Fibroblast of lung (primary cell): ENCODE results near the gene COQ8B. TPM values are rescaled to one million over a fixed set of nuclear protein-coding genes. Genes with fewer than 3 reads are reported as not detected.
"Not testable (repeated sequence)": the region's sequence is repeated elsewhere in the genome, so short reads cannot be mapped to it uniquely, and the experiment has no call there.

Experiments used
- DNase-seq, 2 donors: peaks; one replicate each; pipeline versions ENCODE4 v3.0.0 to v3.0.0-alpha.2; 2010; ENCODE audit warnings: low read depth in 2 of 2
- H2AFZ ChIP-seq: 2 replicates; pipeline ENCODE4 v1.5.1; 2012; ENCODE audit warnings: low read length, control low read depth, inconsistent platforms
- H3K27ac ChIP-seq: 2 replicates; pipeline ENCODE4 v1.5.1; 2011; ENCODE audit warnings: low read length, control low read depth; ENCODE audit not compliant: insufficient read depth
- H3K27me3 ChIP-seq: 2 replicates; pipeline ENCODE4 v1.5.1; 2011; ENCODE audit warnings: mild to moderate bottlenecking, low read length; ENCODE audit not compliant: control insufficient read depth, insufficient read depth
- H3K36me3 ChIP-seq: 2 replicates; pipeline ENCODE4 v1.5.1; 2011; ENCODE audit warnings: low read length; ENCODE audit not compliant: control insufficient read depth, insufficient read depth
- H3K4me1 ChIP-seq: 2 replicates; pipeline ENCODE4 v1.5.1; 2011; ENCODE audit warnings: low read length; ENCODE audit not compliant: control insufficient read depth, insufficient read depth; ENCODE audit errors: extremely low read depth
- H3K4me2 ChIP-seq: 2 replicates; pipeline ENCODE4 v1.5.1; 2011; ENCODE audit warnings: low read length, control low read depth; ENCODE audit not compliant: insufficient read depth; ENCODE audit errors: extremely low read depth
- H3K4me3 ChIP-seq, 4 experiments: fragments of 200-600 bp in 1 of 4; sonication (generic) in 1 of 4; replicated peaks in 1 of 4; 2 replicates each; pipeline ENCODE4 v1.5.1; 2011 to 2016; ENCODE audit warnings: low read length in 4 of 4, low read depth in 3 of 4, mild to moderate bottlenecking in 3 of 4, control low read depth in 2 of 4, inconsistent platforms in 1 of 4, mixed read lengths in 1 of 4; ENCODE audit not compliant: insufficient read depth in 1 of 4; ENCODE audit errors: control extremely low read depth in 1 of 4
- H3K79me2 ChIP-seq: 2 replicates; pipeline ENCODE4 v1.5.1; 2012; ENCODE audit warnings: mild to moderate bottlenecking, low read length, inconsistent platforms; ENCODE audit not compliant: control insufficient read depth, insufficient read depth
- H3K9ac ChIP-seq: 2 replicates; pipeline ENCODE4 v1.5.1; 2011; ENCODE audit warnings: mild to moderate bottlenecking, low read length, control low read depth; ENCODE audit not compliant: insufficient read depth
- H3K9me3 ChIP-seq: 2 replicates; pipeline ENCODE4 v1.5.1; 2012; ENCODE audit warnings: low read depth, low read length; ENCODE audit not compliant: control insufficient read depth, insufficient read depth
- H4K20me1 ChIP-seq: 2 replicates; pipeline ENCODE4 v1.5.1; 2011; ENCODE audit warnings: low read length; ENCODE audit not compliant: control insufficient read depth, insufficient read depth; ENCODE audit errors: extremely low read depth
- EZH2 ChIP-seq: IDR thresholded peaks from 2 replicates; pipeline ENCODE4 v1.5.1; 2012; ENCODE audit warnings: low read length, control low read depth, mild to moderate bottlenecking; ENCODE audit errors: missing control alignments
- polyA plus RNA-seq, 2 donors: library from polyadenylated mRNA; depleted of rRNA in 1 of 2; stranded (reverse) in 1 of 2; unstranded in 1 of 2; fragments of >200 nt; gene quantifications; 2 replicates each; pipeline ENCODE4 v1.2.1, GENCODE V29; 2011 to 2012; ENCODE audit warnings: missing spikeins in 1 of 2
- total RNA-seq: library from RNA; depleted of rRNA; stranded (reverse); fragments of >200 nt; gene quantifications from 2 replicates; pipeline ENCODE4 v1.2.1, GENCODE V29; 2014
- TF ChIP-seq, protein P1 (sequence below), 2 donors: IDR thresholded peaks in 1 of 2; conservative IDR thresholded peaks in 1 of 2; 1 replicate in 1 of 2; 2 replicates in 1 of 2; pipeline ENCODE4 v1.5.1; 2011 to 2012; ENCODE audit warnings: low read length in 2 of 2, control low read depth in 1 of 2, inconsistent platforms in 1 of 2, low read depth in 1 of 2, mild to moderate bottlenecking in 1 of 2

COQ8B gene
- total and polyA plus RNA-seq, 2 donors (not counting 1 experiment from before 2014, with no cell fraction given), result 13.7 to 43.4 TPM

DNA sequence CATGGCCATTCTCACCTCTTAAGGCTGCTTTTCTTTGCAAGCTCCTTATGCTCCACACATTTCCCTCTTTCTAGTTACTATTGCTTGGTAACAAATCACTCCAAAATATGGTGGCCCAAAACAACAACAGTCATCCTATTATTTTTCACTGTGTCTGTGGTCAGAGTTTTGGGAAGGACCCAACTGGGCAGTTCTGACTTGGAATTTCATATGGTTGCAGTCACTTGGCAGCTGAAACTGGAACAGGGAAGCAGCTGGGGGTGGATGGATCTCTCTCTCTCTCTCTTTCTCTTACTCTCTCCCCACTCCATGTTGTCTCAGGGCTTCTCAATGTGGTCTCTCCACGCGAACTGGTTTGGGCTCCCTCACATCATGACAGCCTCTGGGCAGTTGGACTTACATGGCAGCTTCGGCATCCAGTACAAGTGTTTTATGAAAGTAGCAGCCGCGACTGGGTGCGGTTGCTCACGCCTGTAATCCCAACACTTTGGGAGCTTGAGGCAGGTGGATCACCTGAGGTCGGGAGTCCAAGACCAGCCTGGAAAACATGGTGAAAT, 65.9 kb downstream of the COQ8B start:
- peak overlapping the region; percentile 43 for H2AFZ ChIP-seq
- peak overlapping the region; percentile 40 for H3K27ac ChIP-seq
- H3K9ac ChIP-seq, result no peak overlapping the region
- H3K4me1 ChIP-seq, result peaks cover 16% of the 10 kb centered on the region
- no peaks in the 10 kb centered on the region for H3K79me2 ChIP-seq
- no peak for TF ChIP-seq EZH2
- TF ChIP-seq, protein P1, sequence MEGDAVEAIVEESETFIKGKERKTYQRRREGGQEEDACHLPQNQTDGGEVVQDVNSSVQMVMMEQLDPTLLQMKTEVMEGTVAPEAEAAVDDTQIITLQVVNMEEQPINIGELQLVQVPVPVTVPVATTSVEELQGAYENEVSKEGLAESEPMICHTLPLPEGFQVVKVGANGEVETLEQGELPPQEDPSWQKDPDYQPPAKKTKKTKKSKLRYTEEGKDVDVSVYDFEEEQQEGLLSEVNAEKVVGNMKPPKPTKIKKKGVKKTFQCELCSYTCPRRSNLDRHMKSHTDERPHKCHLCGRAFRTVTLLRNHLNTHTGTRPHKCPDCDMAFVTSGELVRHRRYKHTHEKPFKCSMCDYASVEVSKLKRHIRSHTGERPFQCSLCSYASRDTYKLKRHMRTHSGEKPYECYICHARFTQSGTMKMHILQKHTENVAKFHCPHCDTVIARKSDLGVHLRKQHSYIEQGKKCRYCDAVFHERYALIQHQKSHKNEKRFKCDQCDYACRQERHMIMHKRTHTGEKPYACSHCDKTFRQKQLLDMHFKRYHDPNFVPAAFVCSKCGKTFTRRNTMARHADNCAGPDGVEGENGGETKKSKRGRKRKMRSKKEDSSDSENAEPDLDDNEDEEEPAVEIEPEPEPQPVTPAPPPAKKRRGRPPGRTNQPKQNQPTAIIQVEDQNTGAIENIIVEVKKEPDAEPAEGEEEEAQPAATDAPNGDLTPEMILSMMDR (conservative IDR thresholded peaks at IDR 0.05 in 1 of 2, IDR thresholded peaks at IDR 0.05 in 1 of 2; ENCODE audit: low read depth in 1 of 2, low read length in 2 of 2), result no peak
- H3K4me3 ChIP-seq, result no peak overlapping the region
- no peaks in the 10 kb centered on the region for H3K9me3 ChIP-seq
- no peaks in the 10 kb centered on the region for H4K20me1 ChIP-seq
- no peaks in the 10 kb centered on the region for H3K27me3 ChIP-seq
- H3K36me3 ChIP-seq, result no peaks in the 10 kb centered on the region
- DNase-seq, result peak; percentile 87 to 94
- no peak overlapping the region for H3K4me2 ChIP-seq

- Histone ChIP-seq H3K27ac (peak overlapping the region; percentile 34), H3K4me1 (peaks cover 18% of the 10 kb centered on the region)
- not testable (repeated sequence) for H2AFZ ChIP-seq, H3K27me3 ChIP-seq, H3K9ac ChIP-seq, DNase-seq, H3K4me3 ChIP-seq, H3K36me3 ChIP-seq, H4K20me1 ChIP-seq, H3K79me2 ChIP-seq, H3K9me3 ChIP-seq, H3K4me2 ChIP-seq
Measured at GRCh38 chr19:40649903-40650675, 66.6 kb downstream of the COQ8B start.

GRCh38 chr19:40646743-40647254, 69.9 kb downstream of the COQ8B start:
- Histone ChIP-seq H2AFZ (no peak overlapping the region), H3K79me2 (no peaks in the 10 kb centered on the region), H3K4me1 (peaks cover 19% of the 10 kb centered on the region), H3K9me3 (no peaks in the 10 kb centered on the region), H3K27ac (peak overlapping the region; percentile 90), H3K4me2 (peak overlapping the region; percentile 93), H3K36me3 (no peaks in the 10 kb centered on the region), H3K4me3 (peak overlapping the region in 2 of 4 experiments; percentile 2 to 37), H3K9ac (peak overlapping the region; percentile 46), H3K27me3 (no peaks in the 10 kb centered on the region), H4K20me1 (no peaks in the 10 kb centered on the region)
- TF ChIP-seq, protein P1 (conservative IDR thresholded peaks at IDR 0.05 in 1 of 2, IDR thresholded peaks at IDR 0.05 in 1 of 2; ENCODE audit: low read depth in 1 of 2, low read length in 2 of 2), result no peak
- no peak for TF ChIP-seq EZH2
- DNase-seq, result peak in 1 of 2 donors; percentile 36
